Tongue (tissue), 2 donors: ENCODE results near the gene PDLIM4. TPM values are rescaled to one million over a fixed set of nuclear protein-coding genes. Genes with fewer than 3 reads are reported as not detected.

Experiments used
- DNase-seq: peaks from one replicate; pipeline ENCODE4 v3.0.0-alpha.2; 2015
- total RNA-seq: library from RNA; depleted of rRNA; stranded (reverse); fragments of >200 nt; gene quantifications from one replicate; pipeline ENCODE4 v1.2.3, GENCODE V29; 2014

The PDLIM4 gene
- total RNA-seq, 1 donor from 2014 or later: 49.6 TPM

DNA sequence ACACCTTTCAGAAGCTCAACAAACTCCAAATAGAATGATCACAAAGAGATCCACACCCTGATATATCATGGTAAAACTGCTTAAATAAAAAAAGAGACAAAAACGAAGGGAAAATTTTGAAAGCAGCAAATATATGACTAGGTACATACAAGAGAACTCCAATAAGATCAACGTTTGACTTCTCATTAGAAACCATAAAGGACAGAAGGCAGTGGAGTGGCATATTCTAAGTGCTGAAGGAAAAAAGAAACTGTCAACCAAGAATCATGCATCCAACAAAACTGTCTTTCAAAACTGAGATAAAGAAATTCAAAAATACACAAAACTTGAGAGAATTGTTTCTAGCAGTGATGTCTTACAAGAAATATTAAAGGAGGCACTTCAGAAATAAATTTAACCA, 47.9 kb downstream of the PDLIM4 start:
- no peak for DNase-seq

DNA sequence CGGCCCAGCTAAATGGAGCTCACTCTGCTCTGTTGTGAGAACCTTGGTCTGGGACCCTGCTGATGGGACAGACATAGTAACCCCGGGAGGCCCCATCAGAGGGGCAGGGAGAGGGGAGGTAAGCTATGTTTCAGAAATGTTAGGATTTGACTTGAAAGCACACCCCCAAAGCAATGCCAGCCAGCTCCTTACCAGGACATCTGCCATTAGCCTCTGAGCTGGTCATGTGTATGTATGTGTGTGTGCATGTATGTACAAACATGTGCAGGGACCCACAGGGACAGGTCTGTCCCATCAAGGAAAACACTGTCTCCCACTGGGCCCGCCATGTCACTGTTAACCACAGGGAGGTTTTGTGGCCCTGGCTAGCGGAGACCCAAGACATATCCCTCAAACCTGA, 51.2 kb downstream of the PDLIM4 start:
- DNase-seq: no peak

GRCh38 chr5:132309679-132310078, 52.2 kb downstream of the PDLIM4 start:
- DNase-seq: no peak

GRCh38 chr5:132310141-132310834, 52.8 kb downstream of the PDLIM4 start:
- no peak for DNase-seq

DNA sequence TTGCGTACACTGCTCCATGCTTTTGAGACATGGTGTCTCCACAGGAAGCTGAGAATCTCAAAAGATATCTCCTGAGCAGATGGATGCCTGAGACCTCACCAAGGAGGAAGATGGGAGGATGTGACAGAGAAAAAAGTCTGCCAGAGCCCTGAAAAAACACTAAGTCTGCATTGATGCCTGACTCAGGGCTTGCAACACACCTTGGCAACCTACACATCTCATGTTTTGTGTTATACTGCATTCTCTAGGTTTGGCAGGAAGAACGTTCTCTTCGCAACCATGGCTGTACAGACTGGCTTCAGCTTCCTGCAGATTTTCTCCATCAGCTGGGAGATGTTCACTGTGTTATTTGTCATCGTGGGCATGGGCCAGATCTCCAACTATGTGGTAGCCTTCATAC, 55.9 kb downstream of the PDLIM4 start:
- no peak for DNase-seq

DNA sequence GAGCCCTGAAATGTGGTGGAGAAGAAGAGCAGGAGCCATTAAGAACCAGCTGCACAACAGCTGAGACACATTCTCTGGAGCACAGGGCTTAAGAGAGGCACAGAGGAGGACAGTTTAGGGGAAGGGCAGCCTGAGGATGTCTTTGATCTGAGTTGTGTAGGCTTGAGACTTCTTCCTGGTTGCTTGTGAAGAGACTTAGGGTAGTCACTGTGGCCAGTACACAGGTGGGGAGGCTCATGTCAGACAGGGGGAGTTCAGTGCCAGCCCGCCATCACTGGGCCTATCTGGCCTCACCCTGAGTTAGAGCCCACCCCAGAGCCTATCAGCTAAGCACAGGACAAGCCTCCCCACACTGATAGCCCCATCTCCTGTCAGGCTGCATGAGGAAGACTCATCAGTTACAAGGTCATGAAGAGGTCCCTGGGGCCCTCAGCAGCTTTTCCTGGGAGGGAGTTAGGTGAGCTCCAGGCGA, 56.5 kb downstream of the PDLIM4 start:
- peak; percentile 74 for DNase-seq

- no peak for DNase-seq
These were observed 58.1 kb downstream of the PDLIM4 start for GRCh38 chr5:132315529-132316067.

- no peak for DNase-seq
These were observed 62.5 kb downstream of the PDLIM4 start for GRCh38 chr5:132319975-132320374.

DNA sequence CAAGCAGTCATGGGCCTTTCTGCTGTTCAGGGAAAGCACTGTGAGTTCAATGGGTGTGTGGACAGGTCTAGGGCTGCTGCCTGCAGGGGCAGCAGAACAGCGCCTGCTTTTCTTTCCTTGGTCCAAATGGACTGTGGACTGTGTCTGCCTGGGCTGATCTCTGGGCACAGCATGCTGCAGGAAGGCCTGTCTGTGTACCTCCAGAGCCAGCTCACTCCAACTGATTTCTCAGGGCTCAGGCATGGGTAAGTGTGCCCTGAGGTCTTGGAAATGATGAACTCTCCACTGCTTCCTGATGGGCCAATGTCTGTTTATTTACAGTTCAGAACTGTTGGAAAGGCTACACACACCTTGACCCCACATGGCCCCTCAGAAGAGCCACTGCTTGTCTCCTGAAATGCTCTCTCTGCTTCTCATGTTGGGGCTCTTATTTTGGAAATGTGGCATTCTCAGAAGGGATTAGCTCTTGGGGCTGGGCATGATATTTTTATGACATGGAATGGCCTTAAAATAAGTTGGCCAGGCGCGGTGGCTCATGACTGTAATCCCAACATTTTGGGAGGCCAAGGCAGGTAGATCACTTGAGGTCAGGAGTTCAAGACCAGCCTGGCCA, 63.7 kb downstream of the PDLIM4 start:
- DNase-seq: no peak

DNA sequence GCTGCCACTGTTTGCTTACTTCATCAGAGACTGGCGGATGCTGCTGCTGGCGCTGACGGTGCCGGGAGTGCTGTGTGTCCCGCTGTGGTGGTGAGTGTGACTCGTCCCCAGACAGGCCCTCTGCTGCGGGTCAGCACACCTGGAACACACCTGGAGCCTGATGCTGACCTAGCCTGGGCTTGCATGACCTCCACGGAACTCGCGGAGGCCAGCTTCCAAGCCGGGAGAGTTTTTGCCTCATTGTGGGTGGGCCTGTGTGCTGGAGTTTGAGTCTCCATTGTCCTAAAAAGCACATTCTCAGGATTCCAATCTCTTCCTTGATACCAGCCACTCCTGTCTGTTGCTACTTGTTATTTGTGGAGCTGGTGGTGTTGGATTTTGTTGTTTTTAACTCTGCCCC, 64.8 kb downstream of the PDLIM4 start:
- no peak for DNase-seq

Other genes with a start within 250 kb of the PDLIM4 start
- 2.5 TPM for gene ACSL6, start 246.0 kb upstream of the PDLIM4 start, total RNA-seq
- gene IL3, start 197.0 kb upstream of the PDLIM4 start, total RNA-seq: not detected
- gene CSF2, start 183.9 kb upstream of the PDLIM4 start, total RNA-seq: not detected
- 87.2 TPM for gene P4HA2, start 29.8 kb upstream of the PDLIM4 start, total RNA-seq
- 1.7 TPM for gene SLC22A4, start 36.7 kb downstream of the PDLIM4 start, total RNA-seq
- 5.9 TPM for gene SLC22A5, start 112.0 kb downstream of the PDLIM4 start, total RNA-seq
- gene IRF1, start 233.1 kb downstream of the PDLIM4 start, total RNA-seq: 10.7 TPM